T-cell (primary cell): ENCODE data around the gene CCDC51. TPM values are rescaled to one million over a fixed set of nuclear protein-coding genes. Genes with fewer than 3 reads are reported as not detected.
A peak's percentile ranks its signal among the peaks of the same experiment; 100 is the strongest.

Source experiments
- ATAC-seq, 4 experiments: fragments of 200-7000 bp in 3 of 4; fragments of 150-1000 bp in 1 of 4; cut with Tn5 transposase; replicated peaks in 1 of 4; 1 replicate in 3 of 4; 2 replicates in 1 of 4; pipeline ENCODE4 v1.10.0; 2021; ENCODE audit warnings: moderate library complexity in 3 of 4, mild to moderate bottlenecking in 2 of 4, moderate number of reproducible peaks in 1 of 4
- CTCF ChIA-PET, 2 donors: fragments of 300-600 bp; sonication (Branson Sonifier 250); formaldehyde crosslinking; loops; one replicate each; lab custom pipeline; 2022; ENCODE audit warnings: antibody characterized with exemption in 2 of 2; lab: Charles Lee
- POLR2A ChIA-PET, 2 donors: fragments of 300-600 bp; sonication (Branson Sonifier 250); formaldehyde crosslinking; loops; one replicate each; lab custom pipeline; 2022; ENCODE audit warnings: antibody characterized with exemption in 2 of 2; lab: Charles Lee
- DNase-seq, 35 experiments: peaks; one replicate each; pipeline versions ENCODE4 v3.0.0 to v3.0.0-alpha.2; 2013 to 2023
- H3K27ac ChIP-seq: one replicate; pipeline ENCODE4 v1.5.1; 2013; ENCODE audit warnings: low read length
- H3K27me3 ChIP-seq, 2 experiments: replicated peaks in 1 of 2; 1 replicate in 1 of 2; 2 replicates in 1 of 2; pipeline versions ENCODE4 v1.6.1 to v1.7.0; 2013; ENCODE audit warnings: low read length in 1 of 2, mixed read lengths in 1 of 2; ENCODE audit not compliant: control insufficient read depth in 2 of 2, insufficient read depth in 2 of 2; ENCODE audit errors: extremely low read depth in 1 of 2
- H3K36me3 ChIP-seq, 2 donors: 1 replicate in 1 of 2; 2 replicates in 1 of 2; pipeline versions ENCODE4 v1.6.1 to v1.7.0; 2013; ENCODE audit warnings: low read length in 1 of 2; ENCODE audit not compliant: control insufficient read depth in 2 of 2, insufficient read depth in 1 of 2; ENCODE audit errors: extremely low read depth in 1 of 2
- H3K4me1 ChIP-seq, 2 experiments: 1 replicate in 1 of 2; 2 replicates in 1 of 2; pipeline versions ENCODE4 v1.6.1 to v1.7.0; 2013; ENCODE audit warnings: low read length in 2 of 2, mixed read lengths in 1 of 2; ENCODE audit not compliant: insufficient read depth in 2 of 2, control insufficient read depth in 1 of 2; ENCODE audit errors: extremely low read depth in 1 of 2
- H3K4me3 ChIP-seq, 2 donors: 1 replicate in 1 of 2; 2 replicates in 1 of 2; pipeline versions ENCODE4 v1.5.1 to v1.7.0; 2013; ENCODE audit warnings: mild to moderate bottlenecking in 2 of 2, low read length in 1 of 2, moderate library complexity in 1 of 2; ENCODE audit not compliant: control insufficient read depth in 1 of 2; ENCODE audit errors: extremely low read depth in 1 of 2
- H3K9me3 ChIP-seq: 2 replicates; pipeline ENCODE4 v1.7.0; 2013
- H3K27ac Mint-ChIP-seq, 2 donors: one replicate each; pipeline ENCODE4 v1.8.0; 2020 to 2021; ENCODE audit warnings: mild to moderate bottlenecking in 2 of 2, mixed read lengths in 2 of 2
- H3K27me3 Mint-ChIP-seq, 2 donors: one replicate each; pipeline ENCODE4 v1.8.0; 2021 to 2022; ENCODE audit warnings: mixed read lengths in 2 of 2
- H3K36me3 Mint-ChIP-seq: one replicate; pipeline ENCODE4 v1.8.0; 2021; ENCODE audit warnings: mixed read lengths
- H3K4me1 Mint-ChIP-seq, 3 donors: one replicate each; pipeline ENCODE4 v1.8.0; 2020 to 2022; ENCODE audit warnings: mixed read lengths in 3 of 3, mild to moderate bottlenecking in 1 of 3
- H3K4me3 Mint-ChIP-seq, 3 donors: one replicate each; pipeline ENCODE4 v1.8.0; 2020 to 2022; ENCODE audit warnings: mild to moderate bottlenecking in 3 of 3, mixed read lengths in 3 of 3, moderate library complexity in 3 of 3
- H3K9me3 Mint-ChIP-seq, 3 donors: one replicate each; pipeline ENCODE4 v1.8.0; 2020 to 2022; ENCODE audit warnings: mixed read lengths in 3 of 3
- WGBS: methylation state at CpG from one replicate; pipeline ENCODE4 v1.1.5; 2013; ENCODE audit warnings: missing lambda C conversion rate; ENCODE audit not compliant: insufficient coverage; 5-methylcytosine and 5-hydroxymethylcytosine counted together
- total RNA-seq, 35 experiments: library from RNA in 6 of 35; stranded (reverse) in 6 of 35; fragments of 120-200 nt in 1 of 35; gene quantifications; one replicate each; pipeline versions ENCODE4 v1.2.1 to v1.2.4 and lab custom pipeline; 2013 to 2026

Gene CCDC51
- total RNA-seq, 5 donors from 2014 or later (not counting 1 experiment from before 2014, with no cell fraction given) = 5.0 to 7.9 (median 6.4) TPM

- ChIA-PET POLR2A (no interaction called here), CTCF (no interaction called here)
- ATAC-seq (no peak), DNase-seq (no peak)
- Mint-ChIP-seq H3K36me3 (no peaks in the 10 kb centered on the region), H3K9me3 (no peaks in the 10 kb centered on the region), H3K4me3 (no peak overlapping the region), H3K27me3 (no peaks in the 10 kb centered on the region), H3K27ac (no peak overlapping the region), H3K4me1 (peaks cover 0 to 6% (median 0%) of the 10 kb centered on the region in 3 donors)
- 91% methylated on average over 25 of the region's 25 CpGs for WGBS
- Histone ChIP-seq H3K27ac (no peak overlapping the region), H3K36me3 (no peaks in the 10 kb centered on the region), H3K4me3 (no peak overlapping the region), H3K4me1 (peaks cover 0 to 6% of the 10 kb centered on the region in 2 experiments), H3K9me3 (no peaks in the 10 kb centered on the region), H3K27me3 (peaks cover 0 to 13% of the 10 kb centered on the region in 2 experiments)
Observed at GRCh38 chr3:48423241-48423882, 16.6 kb downstream of the CCDC51 start.

- Histone ChIP-seq H3K4me1 (peaks cover 0 to 3% of the 10 kb centered on the region in 2 experiments), H3K27ac (no peak overlapping the region), H3K9me3 (no peaks in the 10 kb centered on the region), H3K27me3 (peaks cover 0 to 8% of the 10 kb centered on the region in 2 experiments), H3K4me3 (no peak overlapping the region), H3K36me3 (no peaks in the 10 kb centered on the region)
- no peak overlapping the region for H3K4me3 Mint-ChIP-seq
- 90% methylated on average over 8 of the region's 8 CpGs for WGBS
- no peaks in the 10 kb centered on the region for H3K36me3 Mint-ChIP-seq
- ChIA-PET CTCF (no interaction called here), POLR2A (no interaction called here)
- H3K27me3 Mint-ChIP-seq = no peaks in the 10 kb centered on the region
- no peak overlapping the region for H3K27ac Mint-ChIP-seq
- no peak for DNase-seq
- H3K4me1 Mint-ChIP-seq = no peaks in the 10 kb centered on the region
- no peak for ATAC-seq
- H3K9me3 Mint-ChIP-seq = no peaks in the 10 kb centered on the region
Observed at GRCh38 chr3:48422681-48423080, 17.2 kb downstream of the CCDC51 start.

GRCh38 chr3:48422272-48422671 lies 17.6 kb downstream of the CCDC51 start:
- Histone ChIP-seq H3K4me3 (no peak overlapping the region), H3K9me3 (no peaks in the 10 kb centered on the region), H3K4me1 (peaks cover 0 to 3% of the 10 kb centered on the region in 2 experiments), H3K36me3 (no peaks in the 10 kb centered on the region), H3K27me3 (peaks cover 0 to 8% of the 10 kb centered on the region in 2 experiments), H3K27ac (no peak overlapping the region)
- ATAC-seq (peak in 1 of 4 experiments; percentile 32), DNase-seq (no peak)
- 100% methylated on average over 2 of the region's 3 CpGs for WGBS
- H3K27me3 Mint-ChIP-seq = no peaks in the 10 kb centered on the region
- CTCF ChIA-PET = no interaction called here
- H3K36me3 Mint-ChIP-seq = no peaks in the 10 kb centered on the region
- no peaks in the 10 kb centered on the region for H3K9me3 Mint-ChIP-seq
- H3K4me1 Mint-ChIP-seq = no peaks in the 10 kb centered on the region
- no peak overlapping the region for H3K27ac Mint-ChIP-seq
- POLR2A ChIA-PET = no interaction called here
- H3K4me3 Mint-ChIP-seq = no peak overlapping the region

- ChIA-PET POLR2A (no interaction called here), CTCF (interaction anchor here in 1 of 2 donors (0.5 kb wide), 1 partner anchor 93 kb away, joined by 3 read pairs; no protein-coding TSS in a partner anchor)
- Mint-ChIP-seq H3K4me3 (no peak overlapping the region), H3K9me3 (no peaks in the 10 kb centered on the region), H3K27me3 (no peaks in the 10 kb centered on the region), H3K4me1 (no peaks in the 10 kb centered on the region), H3K36me3 (no peaks in the 10 kb centered on the region), H3K27ac (no peak overlapping the region)
- Histone ChIP-seq H3K36me3 (no peaks in the 10 kb centered on the region), H3K27me3 (peaks cover 0 to 4% of the 10 kb centered on the region in 2 experiments), H3K4me1 (peaks cover 0 to 3% of the 10 kb centered on the region in 2 experiments), H3K4me3 (no peak overlapping the region), H3K27ac (no peak overlapping the region), H3K9me3 (no peaks in the 10 kb centered on the region)
- no peak for DNase-seq
- 79% methylated on average over 14 of the region's 14 CpGs for WGBS
- no peak for ATAC-seq
Observed at GRCh38 chr3:48420561-48420960, 19.4 kb downstream of the CCDC51 start.

- ATAC-seq (no peak), DNase-seq (no peak)
- Histone ChIP-seq H3K4me1 (peaks cover 0 to 3% of the 10 kb centered on the region in 2 experiments), H3K4me3 (no peak overlapping the region), H3K27me3 (peaks cover 0 to 4% of the 10 kb centered on the region in 2 experiments), H3K27ac (no peak overlapping the region), H3K36me3 (no peaks in the 10 kb centered on the region), H3K9me3 (no peaks in the 10 kb centered on the region)
- Mint-ChIP-seq H3K9me3 (no peaks in the 10 kb centered on the region), H3K4me3 (no peak overlapping the region), H3K27me3 (no peaks in the 10 kb centered on the region), H3K27ac (no peak overlapping the region), H3K36me3 (no peaks in the 10 kb centered on the region), H3K4me1 (no peaks in the 10 kb centered on the region)
- CTCF ChIA-PET = interaction anchor here (1.0 to 1.7 kb wide), 2 partner anchors 17 to 19 kb away, joined by 4 to 8 read pairs; no protein-coding TSS in a partner anchor
- 90% methylated on average over 14 of the region's 17 CpGs for WGBS
- POLR2A ChIA-PET = no interaction called here
Observed at GRCh38 chr3:48419597-48419996, 20.3 kb downstream of the CCDC51 start.

GRCh38 chr3:48419149-48419548 lies 20.8 kb downstream of the CCDC51 start:
- Mint-ChIP-seq H3K4me3 (no peak overlapping the region), H3K4me1 (no peaks in the 10 kb centered on the region), H3K36me3 (no peaks in the 10 kb centered on the region), H3K9me3 (no peaks in the 10 kb centered on the region), H3K27ac (no peak overlapping the region), H3K27me3 (no peaks in the 10 kb centered on the region)
- Histone ChIP-seq H3K36me3 (no peaks in the 10 kb centered on the region), H3K4me1 (peaks cover 0 to 3% of the 10 kb centered on the region in 2 experiments), H3K27me3 (peaks cover 0 to 4% of the 10 kb centered on the region in 2 experiments), H3K27ac (no peak overlapping the region), H3K4me3 (no peak overlapping the region), H3K9me3 (no peaks in the 10 kb centered on the region)
- ATAC-seq (no peak), DNase-seq (no peak)
- ChIA-PET POLR2A (no interaction called here), CTCF (interaction anchor here (1.0 to 1.7 kb wide), 2 partner anchors 17 to 19 kb away, joined by 4 to 8 read pairs; no protein-coding TSS in a partner anchor)
- WGBS = 82% methylated on average over 8 of the region's 9 CpGs
